KBM-7 (cell line): ENCODE measurements around the gene KCNA10.
"Not testable (repeated sequence)": the region's sequence is repeated elsewhere in the genome, so short reads cannot be mapped to it uniquely, and the experiment has no call there.

Experiments
- DNase-seq: peaks from one replicate; pipeline ENCODE4 v3.0.0-alpha.2; 2015
- in situ Hi-C: fragments of 300-500 bp; cut with MboI; formaldehyde crosslinking; loops from 2 replicates; pipeline ENCODE4 v1.14.3; 2020; ENCODE audit warnings: low sequenced_read_pairs, low pct_unique_long_range_greater_than_20kb, mixed read lengths

KCNA10 gene

GRCh38 chr1:110538921-110539320, 19.9 kb upstream of the KCNA10 start:
- in situ Hi-C loops = no loop called here
- DNase-seq = no peak

- no peak for DNase-seq
These were observed 19.1 kb upstream of the KCNA10 start for GRCh38 chr1:110538075-110538474.

GRCh38 chr1:110535985-110536384, 17.0 kb upstream of the KCNA10 start:
- no peak for DNase-seq
- in situ Hi-C loops = no loop called here

More at GRCh38 chr1:110538075-110538474, 19.1 kb upstream of the KCNA10 start:
- in situ Hi-C loops = no loop called here

- in situ Hi-C loops = no loop called here
These were observed 14.3 kb upstream of the KCNA10 start for GRCh38 chr1:110533230-110533629.

GRCh38 chr1:110529011-110529410, 10.0 kb upstream of the KCNA10 start:
- no peak for DNase-seq
- in situ Hi-C loops = loop anchor here (10.0 kb wide), 1 partner anchor 86 kb away; no protein-coding TSS in a partner anchor

More at GRCh38 chr1:110533230-110533629, 14.3 kb upstream of the KCNA10 start:
- no peak for DNase-seq

- in situ Hi-C loops = loop anchor here (10.0 kb wide), 1 partner anchor 89 kb away; no protein-coding TSS in a partner anchor
- DNase-seq = no peak
These were observed 7.3 kb upstream of the KCNA10 start for GRCh38 chr1:110526201-110526780.

- no peak for DNase-seq
- in situ Hi-C loops = loop anchor here (10.0 kb wide), 1 partner anchor 90 kb away; no protein-coding TSS in a partner anchor
These were observed 6.2 kb upstream of the KCNA10 start for GRCh38 chr1:110525249-110525595.

GRCh38 chr1:110524311-110525248, 5.6 kb upstream of the KCNA10 start:
- in situ Hi-C loops = loop anchor here (10.0 kb wide), 1 partner anchor 90 kb away; no protein-coding TSS in a partner anchor
- DNase-seq = peak; percentile 67

- no peak for DNase-seq
- in situ Hi-C loops = loop anchor here (10.0 kb wide), 1 partner anchor 92 kb away; no protein-coding TSS in a partner anchor
These were observed 4.0 kb upstream of the KCNA10 start for GRCh38 chr1:110523011-110523410.

GRCh38 chr1:110522560-110522959, 3.6 kb upstream of the KCNA10 start:
- in situ Hi-C loops = loop anchor here (10.0 kb wide), 1 partner anchor 92 kb away; no protein-coding TSS in a partner anchor
- no peak for DNase-seq

- DNase-seq = peak; percentile 13
- in situ Hi-C loops = loop anchor here (10.0 kb wide), 1 partner anchor 94 kb away; no protein-coding TSS in a partner anchor
These were observed 1.9 kb upstream of the KCNA10 start for GRCh38 chr1:110520827-110521226.

- in situ Hi-C loops = no loop called here
- no peak for DNase-seq
These were observed 3.1 kb downstream of the KCNA10 start for GRCh38 chr1:110515891-110516290.

- no peak for DNase-seq
- in situ Hi-C loops = no loop called here
These were observed 3.9 kb downstream of the KCNA10 start for GRCh38 chr1:110515041-110515440.

GRCh38 chr1:110513511-110513910, 5.5 kb downstream of the KCNA10 start:
- no peak for DNase-seq
- in situ Hi-C loops = no loop called here

- DNase-seq = no peak
- in situ Hi-C loops = no loop called here
These were observed 7.5 kb downstream of the KCNA10 start for GRCh38 chr1:110511436-110511835.

- in situ Hi-C loops, DNase-seq: not testable (repeated sequence)
These were observed 8.1 kb downstream of the KCNA10 start for GRCh38 chr1:110510921-110511320.

GRCh38 chr1:110509655-110510054, 9.3 kb downstream of the KCNA10 start:
- in situ Hi-C loops = no loop called here
- DNase-seq = no peak

GRCh38 chr1:110508028-110508940, 10.7 kb downstream of the KCNA10 start:
- in situ Hi-C loops = no loop called here
- no peak for DNase-seq

GRCh38 chr1:110506541-110506940, 12.4 kb downstream of the KCNA10 start:
- no peak for DNase-seq
- in situ Hi-C loops = no loop called here
